SK-N-SH treated with all-trans-retinoic acid at 6 μM for 48 hours (cell line): ENCODE data around the gene GNAT3.

ENCODE experiments used
- ARNTL ChIP-seq: fragments of 450-650 bp; formaldehyde crosslinking; IDR thresholded peaks from 2 replicates; pipeline ENCODE4 v1.5.0; 2020; ENCODE audit warnings: low read depth, mild to moderate bottlenecking, moderate library complexity, borderline replicate concordance
- BACH2 ChIP-seq: fragments of 250-450 bp; sonication (Bioruptor Pico); IDR thresholded peaks from 2 replicates; pipeline ENCODE4 v1.9.0; 2021; ENCODE audit warnings: mild to moderate bottlenecking, borderline replicate concordance
- ISL1 ChIP-seq: fragments of 250-450 bp; sonication (Bioruptor Pico); IDR thresholded peaks from 2 replicates; pipeline ENCODE4 v2.1.2; 2022; ENCODE audit warnings: mild to moderate bottlenecking, moderate library complexity
- RARB ChIP-seq: fragments of 250-450 bp; sonication (Bioruptor Pico); IDR thresholded peaks from 2 replicates; pipeline ENCODE4 v1.8.0; 2021; ENCODE audit warnings: mild to moderate bottlenecking, moderate library complexity
- SNAI2 ChIP-seq: fragments of 250-450 bp; sonication (Bioruptor Pico); IDR thresholded peaks from 2 replicates; pipeline ENCODE4 v1.5.0; 2020; ENCODE audit warnings: mild to moderate bottlenecking, moderate library complexity
- TCF4 ChIP-seq: fragments of 250-450 bp; sonication (Bioruptor Pico); IDR thresholded peaks from 2 replicates; pipeline ENCODE4 v1.8.0; 2021; ENCODE audit warnings: mild to moderate bottlenecking, moderate library complexity, borderline replicate concordance
- ZFP30 ChIP-seq: fragments of 450-650 bp; formaldehyde crosslinking; IDR thresholded peaks from 2 replicates; pipeline ENCODE4 v1.5.0; 2022; ENCODE audit warnings: mild to moderate bottlenecking, moderate library complexity
- ZNF565 ChIP-seq: fragments of 450-650 bp; formaldehyde crosslinking; conservative IDR thresholded peaks from 2 replicates; pipeline ENCODE4 v1.5.0; 2020; ENCODE audit warnings: low read depth, mild to moderate bottlenecking, moderate library complexity
- ZNF70 ChIP-seq: fragments of 450-650 bp; formaldehyde crosslinking; IDR thresholded peaks from 2 replicates; pipeline ENCODE4 v1.5.0; 2020; ENCODE audit warnings: mild to moderate bottlenecking, moderate library complexity
- TF ChIP-seq, protein P1 (sequence below): fragments of 250-450 bp; sonication (Bioruptor Pico); IDR thresholded peaks from 2 replicates; pipeline ENCODE4 v1.8.0; 2020; ENCODE audit warnings: mild to moderate bottlenecking, moderate library complexity, borderline replicate concordance
- TF ChIP-seq, protein P2 (sequence below): fragments of 250-450 bp; sonication (Bioruptor Pico); IDR thresholded peaks from 2 replicates; pipeline ENCODE4 v1.5.1; 2021; ENCODE audit warnings: mild to moderate bottlenecking, moderate library complexity
- TF ChIP-seq, protein P3 (sequence below): fragments of 250-450 bp; sonication (Bioruptor Pico); IDR thresholded peaks from 2 replicates; pipeline ENCODE4 v1.5.1; 2020; ENCODE audit warnings: low read depth, mild to moderate bottlenecking, moderate library complexity

DNA sequence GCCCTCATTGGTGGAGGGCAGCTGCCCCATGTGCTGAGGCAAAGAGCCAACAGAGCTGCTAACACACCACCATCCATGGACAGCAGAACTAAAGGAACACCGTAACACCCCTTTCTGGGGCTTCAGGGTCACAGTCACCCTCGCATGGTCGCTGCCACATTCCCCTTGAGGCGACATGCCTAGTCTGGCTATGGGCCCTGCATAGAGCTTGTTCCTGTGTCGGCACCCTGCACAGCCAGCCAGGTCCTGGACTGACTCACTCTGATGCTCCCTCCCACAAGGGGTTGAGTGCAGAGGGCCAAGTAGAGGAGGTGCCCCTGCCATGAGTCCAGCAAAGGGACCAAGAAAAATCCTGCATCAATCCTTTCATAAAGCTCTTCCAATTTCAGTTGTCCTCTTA lies 77.8 kb downstream of the GNAT3 start:
- TF ChIP-seq, protein P1, sequence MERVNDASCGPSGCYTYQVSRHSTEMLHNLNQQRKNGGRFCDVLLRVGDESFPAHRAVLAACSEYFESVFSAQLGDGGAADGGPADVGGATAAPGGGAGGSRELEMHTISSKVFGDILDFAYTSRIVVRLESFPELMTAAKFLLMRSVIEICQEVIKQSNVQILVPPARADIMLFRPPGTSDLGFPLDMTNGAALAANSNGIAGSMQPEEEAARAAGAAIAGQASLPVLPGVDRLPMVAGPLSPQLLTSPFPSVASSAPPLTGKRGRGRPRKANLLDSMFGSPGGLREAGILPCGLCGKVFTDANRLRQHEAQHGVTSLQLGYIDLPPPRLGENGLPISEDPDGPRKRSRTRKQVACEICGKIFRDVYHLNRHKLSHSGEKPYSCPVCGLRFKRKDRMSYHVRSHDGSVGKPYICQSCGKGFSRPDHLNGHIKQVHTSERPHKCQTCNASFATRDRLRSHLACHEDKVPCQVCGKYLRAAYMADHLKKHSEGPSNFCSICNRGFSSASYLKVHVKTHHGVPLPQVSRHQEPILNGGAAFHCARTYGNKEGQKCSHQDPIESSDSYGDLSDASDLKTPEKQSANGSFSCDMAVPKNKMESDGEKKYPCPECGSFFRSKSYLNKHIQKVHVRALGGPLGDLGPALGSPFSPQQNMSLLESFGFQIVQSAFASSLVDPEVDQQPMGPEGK (CRISPR knock-in tag): no peak
- TF ChIP-seq ARNTL (CRISPR knock-in tag) (no peak), TCF4 (CRISPR knock-in tag) (no peak), ZFP30 (no peak), ISL1 (CRISPR knock-in tag) (no peak), SNAI2 (CRISPR knock-in tag) (no peak), ZNF565 (CRISPR knock-in tag) (no peak), ZNF70 (CRISPR knock-in tag) (no peak), BACH2 (CRISPR knock-in tag) (no peak), RARB (CRISPR knock-in tag) (no peak)
- TF ChIP-seq, protein P2, sequence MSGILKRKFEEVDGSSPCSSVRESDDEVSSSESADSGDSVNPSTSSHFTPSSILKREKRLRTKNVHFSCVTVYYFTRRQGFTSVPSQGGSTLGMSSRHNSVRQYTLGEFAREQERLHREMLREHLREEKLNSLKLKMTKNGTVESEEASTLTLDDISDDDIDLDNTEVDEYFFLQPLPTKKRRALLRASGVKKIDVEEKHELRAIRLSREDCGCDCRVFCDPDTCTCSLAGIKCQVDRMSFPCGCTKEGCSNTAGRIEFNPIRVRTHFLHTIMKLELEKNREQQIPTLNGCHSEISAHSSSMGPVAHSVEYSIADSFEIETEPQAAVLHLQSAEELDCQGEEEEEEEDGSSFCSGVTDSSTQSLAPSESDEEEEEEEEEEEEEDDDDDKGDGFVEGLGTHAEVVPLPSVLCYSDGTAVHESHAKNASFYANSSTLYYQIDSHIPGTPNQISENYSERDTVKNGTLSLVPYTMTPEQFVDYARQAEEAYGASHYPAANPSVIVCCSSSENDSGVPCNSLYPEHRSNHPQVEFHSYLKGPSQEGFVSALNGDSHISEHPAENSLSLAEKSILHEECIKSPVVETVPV (CRISPR knock-in tag): no peak
- TF ChIP-seq, protein P3, sequence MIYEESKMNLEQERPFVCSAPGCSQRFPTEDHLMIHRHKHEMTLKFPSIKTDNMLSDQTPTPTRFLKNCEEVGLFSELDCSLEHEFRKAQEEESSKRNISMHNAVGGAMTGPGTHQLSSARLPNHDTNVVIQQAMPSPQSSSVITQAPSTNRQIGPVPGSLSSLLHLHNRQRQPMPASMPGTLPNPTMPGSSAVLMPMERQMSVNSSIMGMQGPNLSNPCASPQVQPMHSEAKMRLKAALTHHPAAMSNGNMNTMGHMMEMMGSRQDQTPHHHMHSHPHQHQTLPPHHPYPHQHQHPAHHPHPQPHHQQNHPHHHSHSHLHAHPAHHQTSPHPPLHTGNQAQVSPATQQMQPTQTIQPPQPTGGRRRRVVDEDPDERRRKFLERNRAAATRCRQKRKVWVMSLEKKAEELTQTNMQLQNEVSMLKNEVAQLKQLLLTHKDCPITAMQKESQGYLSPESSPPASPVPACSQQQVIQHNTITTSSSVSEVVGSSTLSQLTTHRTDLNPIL (CRISPR knock-in tag): no peak
